Astrocyte of the spinal cord (primary cell): ENCODE data around the gene PLA2G15.

Experiments used
- DNase-seq: peaks from one replicate; pipeline ENCODE4 v3.0.0; 2011; ENCODE audit warnings: low read depth, low spot score
- H3K4me3 ChIP-seq: 2 replicates; pipeline ENCODE4 v1.5.1; 2011; ENCODE audit warnings: low read depth, mild to moderate bottlenecking, low read length, moderate library complexity
- CTCF ChIP-seq: IDR thresholded peaks from 2 replicates; pipeline ENCODE4 v1.5.1; 2012; ENCODE audit warnings: low read depth, mild to moderate bottlenecking, low read length, inconsistent platforms
- in situ Hi-C: cut with HindIII; loops from 2 replicates; pipeline ENCODE4 v1.10.0; 2017; ENCODE audit warnings: low sequenced_read_pairs

Gene PLA2G15

GRCh38 chr16:68275611-68276191, 30.5 kb downstream of the PLA2G15 start:
- no peak for DNase-seq
- TF ChIP-seq CTCF, result no peak
- H3K4me3 ChIP-seq, result no peak overlapping the region
- in situ Hi-C loops, result no loop called here

- H3K4me3 ChIP-seq, result no peak overlapping the region
- no peak for DNase-seq
Observed at GRCh38 chr16:68276223-68276622, 31.1 kb downstream of the PLA2G15 start.

GRCh38 chr16:68279726-68280558, 34.8 kb downstream of the PLA2G15 start:
- H3K4me3 ChIP-seq, result no peak overlapping the region
- in situ Hi-C loops, result no loop called here
- no peak for DNase-seq
- TF ChIP-seq CTCF, result no peak

More at GRCh38 chr16:68276223-68276622, 31.1 kb downstream of the PLA2G15 start:
- TF ChIP-seq CTCF, result no peak
- in situ Hi-C loops, result no loop called here

- TF ChIP-seq CTCF, result no peak
- no peak overlapping the region for H3K4me3 ChIP-seq
- in situ Hi-C loops, result no loop called here
- no peak for DNase-seq
Observed at GRCh38 chr16:68281368-68282063, 36.3 kb downstream of the PLA2G15 start.

- no peak overlapping the region for H3K4me3 ChIP-seq
- DNase-seq, result no peak
- TF ChIP-seq CTCF, result no peak
- in situ Hi-C loops, result no loop called here
Observed at GRCh38 chr16:68282064-68282452, 36.9 kb downstream of the PLA2G15 start.

- DNase-seq, result no peak
- no peak overlapping the region for H3K4me3 ChIP-seq
- in situ Hi-C loops, result no loop called here
- TF ChIP-seq CTCF, result no peak
Observed at GRCh38 chr16:68283346-68283745, 38.2 kb downstream of the PLA2G15 start.
